Measurements from ENCODE around the gene SEC24D.

Gene SEC24D

GRCh38 chr4:118730683-118731082 is 105.2 kb downstream of the SEC24D start:
- in situ Hi-C loops (cut with HindIII; ENCODE audit: low sequenced_read_pairs) = no loop called here

GRCh38 chr4:118729287-118730286 is 106.3 kb downstream of the SEC24D start:
- in situ Hi-C loops (cut with HindIII; ENCODE audit: low sequenced_read_pairs) = no loop called here

GRCh38 chr4:118727360-118727759 is 108.6 kb downstream of the SEC24D start:
- in situ Hi-C loops (cut with HindIII; ENCODE audit: low sequenced_read_pairs) = no loop called here

- in situ Hi-C loops (cut with HindIII; ENCODE audit: low sequenced_read_pairs) = no loop called here
Observed at GRCh38 chr4:118723369-118723768, 112.6 kb downstream of the SEC24D start.

GRCh38 chr4:118721752-118722151 is 114.2 kb downstream of the SEC24D start:
- in situ Hi-C loops (cut with HindIII; ENCODE audit: low sequenced_read_pairs) = no loop called here

GRCh38 chr4:118718511-118719170 is 117.3 kb downstream of the SEC24D start:
- in situ Hi-C loops (cut with HindIII; ENCODE audit: low sequenced_read_pairs) = no loop called here

GRCh38 chr4:118716304-118716703 is 119.6 kb downstream of the SEC24D start:
- in situ Hi-C loops (cut with HindIII; ENCODE audit: low sequenced_read_pairs) = no loop called here

GRCh38 chr4:118714682-118715081 is 121.2 kb downstream of the SEC24D start:
- in situ Hi-C loops (cut with HindIII; ENCODE audit: low sequenced_read_pairs) = no loop called here

- in situ Hi-C loops (cut with HindIII; ENCODE audit: low sequenced_read_pairs) = no loop called here
Observed at GRCh38 chr4:118712872-118713271, 123.1 kb downstream of the SEC24D start.

GRCh38 chr4:118711052-118711451 is 124.9 kb downstream of the SEC24D start:
- in situ Hi-C loops (cut with HindIII; ENCODE audit: low sequenced_read_pairs) = no loop called here

- in situ Hi-C loops (cut with HindIII; ENCODE audit: low sequenced_read_pairs) = no loop called here
Observed at GRCh38 chr4:118703118-118703517, 132.8 kb downstream of the SEC24D start.

- in situ Hi-C loops (cut with HindIII; ENCODE audit: low sequenced_read_pairs) = no loop called here
Observed at GRCh38 chr4:118684873-118685811, 150.8 kb downstream of the SEC24D start, which contains the start of gene METTL14. METTL14 (plus strand) TSS chr4:118685392; CDS start chr4:118685535, 143 bp downstream.

GRCh38 chr4:118683513-118683912 is 152.4 kb downstream of the SEC24D start:
- in situ Hi-C loops (cut with HindIII; ENCODE audit: low sequenced_read_pairs) = no loop called here

GRCh38 chr4:118682928-118683327 is 153.0 kb downstream of the SEC24D start:
- in situ Hi-C loops (cut with HindIII; ENCODE audit: low sequenced_read_pairs) = no loop called here

- in situ Hi-C loops (cut with HindIII; ENCODE audit: low sequenced_read_pairs) = no loop called here
Observed at GRCh38 chr4:118680808-118681207, 155.1 kb downstream of the SEC24D start.

- in situ Hi-C loops (cut with HindIII; ENCODE audit: low sequenced_read_pairs) = no loop called here
Observed at GRCh38 chr4:118676128-118676527, 159.8 kb downstream of the SEC24D start.

Measured in DLD1 (cell line).